Testis (tissue), 2 donors: ENCODE data around the gene ARSK.

ENCODE experiments used
- CTCF ChIP-seq, 3 experiments: fragments of 450-650 bp in 2 of 3; fragments of 200-600 bp in 1 of 3; sonication (generic) in 1 of 3; IDR thresholded peaks; one replicate each; pipeline ENCODE4 v1.5.1; 2016 to 2019; ENCODE audit warnings: antibody characterized with exemption in 3 of 3, mild to moderate bottlenecking in 2 of 3, moderate library complexity in 1 of 3
- POLR2A ChIP-seq: fragments of 450-650 bp; IDR thresholded peaks from one replicate; pipeline ENCODE4 v1.6.1; 2017; ENCODE audit warnings: antibody characterized with exemption, mild to moderate bottlenecking, moderate library complexity

DNA sequence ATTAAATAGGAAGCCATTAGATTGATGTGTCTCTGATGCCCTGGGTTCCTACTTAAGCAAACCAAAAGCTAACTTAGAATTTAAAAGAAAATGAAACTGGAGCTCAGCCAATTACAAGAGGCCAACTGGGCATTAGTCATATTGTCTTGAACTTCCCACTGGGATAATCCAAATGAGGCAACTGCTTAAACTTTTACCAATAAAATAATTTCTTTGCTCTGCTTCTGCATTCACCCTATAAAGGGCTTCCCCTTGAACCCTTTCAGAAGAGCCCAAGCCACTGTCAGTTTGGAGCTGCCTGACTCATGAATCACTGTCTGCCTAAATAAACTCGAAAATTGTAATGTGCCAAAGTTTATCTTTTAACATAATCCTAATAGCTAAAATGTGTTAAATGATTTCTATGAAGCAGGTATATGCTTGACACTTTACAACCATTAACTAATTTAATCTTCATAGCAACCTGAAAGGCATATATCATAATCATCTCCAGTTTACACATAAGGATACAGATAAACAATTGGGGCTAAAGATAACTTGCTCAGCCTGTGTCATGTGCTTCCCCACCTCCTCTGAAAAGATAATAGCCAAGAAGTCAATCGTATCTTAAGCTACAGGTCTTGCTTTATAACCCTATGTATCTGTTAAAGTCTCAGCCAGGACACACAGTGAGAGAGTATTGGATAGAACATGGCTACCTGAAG, 76.5 kb downstream of the ARSK start:
- TF ChIP-seq CTCF (IDR thresholded peaks at IDR 0.05) (no peak), POLR2A (no peak)
